NCI-H82 treated with DMSO at 0.1 percent for 48 hours (cell line): Measurements from ENCODE around the gene HLCS.
"Not testable (repeated sequence)": the region's sequence is repeated elsewhere in the genome, so short reads cannot be mapped to it uniquely, and the experiment has no call there.

ENCODE experiments used
- DNase-seq: peaks from one replicate; lab custom pipeline; 2025; ENCODE audit not compliant: unreplicated experiment; lab: John Stamatoyannopoulos, UW

The HLCS gene

DNA sequence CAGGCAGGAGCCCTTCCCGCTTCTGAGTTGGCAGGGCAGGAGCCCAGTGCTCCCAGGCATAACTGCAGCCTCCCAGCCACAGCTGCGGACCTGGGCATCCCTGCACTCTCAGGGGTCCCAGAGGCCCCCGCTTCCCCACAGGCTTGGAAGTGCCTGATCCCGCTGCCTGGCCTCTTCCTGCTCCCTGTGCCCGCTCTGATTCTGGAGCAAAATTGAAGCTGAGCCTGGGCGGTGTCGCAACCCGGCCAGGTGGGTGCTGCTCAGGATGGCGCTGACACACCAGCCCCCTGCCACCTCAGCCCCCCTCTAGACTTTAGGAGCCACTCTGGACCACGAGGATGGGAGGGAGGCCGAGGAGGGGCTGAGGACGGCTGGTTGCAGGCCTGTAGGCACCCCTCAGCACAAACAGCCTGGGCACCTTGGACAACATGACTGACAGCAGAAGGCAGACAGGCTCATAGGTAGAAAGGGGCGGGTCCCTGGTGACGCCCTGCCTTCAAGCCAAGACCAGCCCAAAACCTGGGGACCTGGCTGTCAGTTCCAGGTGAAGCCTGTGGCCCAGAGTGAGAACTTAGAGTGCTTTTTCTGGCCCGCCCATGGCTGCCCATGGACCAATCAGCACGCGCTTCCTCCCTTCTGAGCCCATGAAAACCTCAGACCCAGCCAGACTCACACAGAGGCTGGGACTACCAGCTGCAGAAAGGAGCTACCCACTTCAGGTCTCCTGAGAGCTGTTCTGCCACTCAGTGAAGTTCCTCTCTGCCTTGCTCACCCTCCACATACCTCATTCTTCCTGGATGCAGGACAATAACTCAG, 7.2 kb downstream of the HLCS start:
- no peak for DNase-seq

DNA sequence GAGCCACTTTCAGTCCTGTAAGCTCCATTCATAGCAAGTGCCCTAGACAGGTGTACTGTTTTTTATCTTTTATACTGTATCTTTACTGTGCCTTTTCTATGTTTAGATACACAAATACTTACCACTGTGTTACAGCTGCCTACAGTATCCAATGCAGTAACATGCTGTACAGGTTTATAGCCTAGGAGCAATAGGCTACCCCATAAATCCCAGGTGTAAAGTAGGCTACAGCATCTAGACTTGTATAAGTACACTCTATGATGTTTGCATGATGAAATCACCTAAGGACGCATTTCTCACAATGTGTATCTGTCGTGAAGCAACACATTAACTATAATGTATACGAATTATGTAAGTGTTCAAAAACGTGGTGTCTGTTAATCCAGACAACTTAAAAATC, 10.7 kb downstream of the HLCS start:
- DNase-seq, result no peak

DNA sequence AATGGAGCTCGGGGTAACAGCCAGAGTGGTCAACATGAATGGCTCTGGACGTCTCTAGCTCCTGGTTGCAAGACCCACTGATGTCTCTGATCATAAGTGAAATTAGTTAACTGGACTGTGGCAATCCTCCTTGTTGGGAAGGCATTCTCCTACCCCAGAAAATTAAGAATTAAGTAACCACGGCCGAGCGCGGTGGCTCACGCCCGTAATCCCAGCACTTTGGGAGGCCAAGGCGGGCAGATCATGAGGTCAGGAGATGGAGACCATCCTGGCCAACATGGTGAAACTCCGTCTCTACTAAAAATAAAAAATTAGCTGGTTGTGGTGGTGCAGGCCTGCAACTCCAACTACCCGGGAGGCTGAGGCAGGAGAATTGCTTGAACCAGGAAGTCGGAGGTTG, 14.1 kb downstream of the HLCS start:
- not testable (repeated sequence) for DNase-seq

DNA sequence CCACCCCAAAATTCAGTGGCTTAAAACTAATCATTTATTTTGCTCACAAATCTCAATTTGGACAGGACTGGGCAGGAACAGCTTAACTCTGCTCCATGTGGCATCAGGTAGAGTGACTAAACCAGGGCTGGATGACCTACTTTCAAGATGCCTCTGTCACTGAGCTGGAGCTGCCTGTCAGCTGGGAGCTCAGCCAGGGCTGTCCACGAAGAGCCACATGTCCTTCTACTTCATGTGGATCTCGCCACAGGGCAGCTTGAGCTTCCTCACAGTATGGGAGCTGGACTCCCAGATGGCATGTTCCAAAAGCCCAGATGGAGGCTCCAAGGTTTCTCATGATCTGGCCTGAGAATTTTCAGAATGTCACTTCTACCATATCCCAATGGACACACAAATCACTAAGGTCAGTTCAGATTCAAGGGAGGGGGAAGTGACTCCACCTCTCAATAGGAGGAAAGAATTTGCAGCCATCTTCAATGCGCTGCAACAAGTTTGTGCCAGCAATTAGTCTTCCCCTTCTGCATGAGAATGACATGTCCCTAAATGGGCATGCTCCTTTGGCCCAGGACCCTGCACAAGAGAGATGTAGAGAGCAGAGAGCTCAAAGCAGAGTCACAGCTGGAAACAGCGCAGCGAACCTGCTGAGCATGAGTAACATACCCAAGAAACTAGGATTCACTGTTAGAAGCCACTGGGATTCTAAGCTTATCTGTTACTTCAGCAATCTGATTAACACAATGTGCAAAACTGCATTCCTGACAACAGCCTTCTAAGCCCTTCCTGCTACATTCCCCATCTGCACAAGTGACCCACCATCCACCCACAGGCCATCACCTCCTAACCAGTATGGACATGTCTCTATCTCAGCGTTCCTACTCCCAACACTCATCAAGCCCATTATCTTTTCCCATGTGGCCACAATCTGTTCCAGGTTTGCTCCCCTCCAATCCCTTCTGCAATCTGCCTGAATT, 17.0 kb downstream of the HLCS start:
- DNase-seq, result no peak

DNA sequence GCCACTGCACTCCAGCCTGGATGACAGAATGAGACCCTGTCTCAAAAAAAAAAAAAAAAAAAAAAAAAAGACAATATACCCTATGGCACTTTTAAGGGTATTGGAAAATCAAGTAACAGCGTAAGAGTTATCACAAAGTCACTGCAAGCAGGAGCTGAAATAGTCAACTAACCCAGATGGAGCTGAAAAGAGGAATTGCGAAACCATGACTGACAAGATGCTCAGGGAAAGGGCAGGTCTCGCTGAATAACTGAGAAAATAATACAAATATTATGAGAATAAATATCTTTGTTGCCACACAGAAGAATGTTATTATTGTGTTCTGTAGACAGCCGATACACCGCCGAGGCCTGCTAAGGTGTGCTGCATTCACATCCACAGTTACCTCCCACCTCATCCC, 17.8 kb downstream of the HLCS start:
- DNase-seq, result no peak

DNA sequence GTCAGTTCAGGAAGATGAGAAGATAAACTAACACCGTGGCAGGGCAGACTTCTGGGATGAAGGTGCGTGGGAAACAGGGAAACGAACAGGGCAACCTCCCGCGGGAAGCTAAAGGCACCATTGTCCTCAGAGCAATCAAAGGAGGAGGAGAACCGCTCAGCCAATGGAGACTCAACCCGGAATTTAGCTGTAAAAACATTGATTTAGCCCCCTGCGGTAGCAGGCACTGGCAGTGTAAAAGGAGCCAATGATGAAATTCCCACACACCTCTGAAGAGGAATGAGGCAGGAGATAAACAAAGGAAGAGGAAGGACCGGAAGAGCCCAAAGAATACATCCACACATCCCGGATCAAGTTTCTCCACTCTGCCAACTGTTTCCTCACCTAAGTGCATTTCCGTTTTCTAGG, 19.5 kb downstream of the HLCS start:
- DNase-seq, result no peak

DNA sequence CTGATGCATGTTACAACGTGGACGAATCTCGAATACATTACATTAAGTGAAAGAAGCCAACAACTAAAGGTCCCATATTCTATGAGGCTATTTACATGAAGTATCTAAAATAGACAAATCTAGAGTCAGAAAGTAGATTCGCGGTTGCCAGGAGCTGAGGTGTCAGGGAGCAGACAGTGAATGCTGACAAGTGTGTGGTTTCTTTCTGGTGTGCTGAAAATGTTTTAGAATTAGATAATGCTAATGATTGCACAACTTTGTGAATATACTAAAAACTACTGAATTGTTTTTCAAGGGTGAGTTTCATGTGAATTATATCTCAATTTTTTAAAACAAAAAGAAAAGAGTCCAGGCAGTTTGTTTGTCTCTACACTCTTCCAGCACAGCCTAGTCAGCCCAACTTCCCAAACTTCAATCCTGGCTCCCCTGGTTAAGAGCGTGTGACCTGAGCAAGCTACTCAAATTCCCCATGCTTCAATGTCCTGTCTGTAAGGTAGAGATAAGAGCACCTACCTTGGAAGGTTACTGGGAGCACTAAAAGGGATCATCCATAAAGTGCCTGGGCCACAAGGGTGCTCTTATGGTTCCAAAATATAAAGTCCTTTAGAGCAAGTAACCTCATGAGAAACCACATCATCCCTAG, 20.9 kb downstream of the HLCS start:
- DNase-seq, result no peak

DNA sequence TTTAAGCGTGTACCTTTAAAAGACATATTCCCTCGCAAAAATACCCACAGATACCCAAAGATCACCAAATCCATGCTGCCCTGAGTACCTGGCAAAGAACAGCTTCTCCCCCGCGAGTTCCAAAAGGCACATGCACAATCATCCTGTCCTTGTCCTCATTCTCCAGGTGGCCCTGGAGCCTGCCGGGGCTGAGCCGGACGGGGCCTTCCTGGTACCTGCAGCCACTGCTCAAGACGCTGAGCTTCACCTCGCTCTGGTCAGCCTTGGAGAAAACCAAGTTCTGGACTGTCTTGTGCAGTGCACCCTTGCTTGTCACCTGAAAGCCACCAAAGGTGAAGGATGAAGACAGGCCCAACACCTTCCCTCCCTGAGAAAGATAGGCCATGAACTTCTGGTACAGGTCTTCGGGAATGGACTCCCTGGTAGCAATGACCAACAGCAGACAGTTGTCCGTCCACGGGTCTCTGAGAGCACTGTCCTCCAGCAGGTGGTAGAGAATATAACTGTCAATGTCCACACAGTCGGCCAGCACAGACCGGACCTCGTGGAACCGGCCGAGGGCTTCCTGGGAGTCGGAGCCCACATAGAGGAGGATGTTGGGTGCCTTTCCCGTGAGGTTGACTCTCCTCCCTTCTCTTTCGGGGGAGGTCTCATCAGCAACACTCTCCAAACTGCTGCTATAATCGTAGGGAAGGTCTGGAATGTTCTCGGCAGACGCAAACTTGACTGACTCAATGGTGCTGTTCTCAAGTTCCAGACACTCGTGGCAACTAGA, 29.9 kb downstream of the HLCS start:
- no peak for DNase-seq

DNA sequence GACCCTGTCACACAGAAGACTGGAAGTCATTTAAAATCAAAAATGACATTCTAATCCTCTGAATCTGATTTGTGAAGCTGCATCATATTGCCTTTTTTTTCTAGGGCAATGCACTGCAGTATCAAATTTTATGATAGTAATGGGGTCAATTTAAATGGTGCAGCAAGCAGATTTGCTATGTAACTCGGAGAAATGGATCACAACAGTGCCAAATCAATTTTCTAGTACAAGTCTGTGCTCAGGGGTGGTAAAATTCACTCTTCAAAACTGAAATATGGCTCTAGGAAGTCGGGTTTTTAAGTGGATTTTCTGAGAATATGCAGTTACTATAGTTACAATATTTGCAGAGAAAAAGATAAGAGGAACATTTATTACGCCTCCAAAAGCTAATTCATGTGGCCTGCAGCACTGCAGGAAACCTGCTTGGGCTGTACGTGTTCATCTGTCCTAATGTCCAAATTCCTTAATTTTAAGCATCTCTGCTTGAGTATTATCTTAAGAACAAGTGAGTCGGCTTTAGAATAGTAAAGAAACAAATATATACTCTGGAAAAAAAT, 31.5 kb downstream of the HLCS start:
- no peak for DNase-seq

DNA sequence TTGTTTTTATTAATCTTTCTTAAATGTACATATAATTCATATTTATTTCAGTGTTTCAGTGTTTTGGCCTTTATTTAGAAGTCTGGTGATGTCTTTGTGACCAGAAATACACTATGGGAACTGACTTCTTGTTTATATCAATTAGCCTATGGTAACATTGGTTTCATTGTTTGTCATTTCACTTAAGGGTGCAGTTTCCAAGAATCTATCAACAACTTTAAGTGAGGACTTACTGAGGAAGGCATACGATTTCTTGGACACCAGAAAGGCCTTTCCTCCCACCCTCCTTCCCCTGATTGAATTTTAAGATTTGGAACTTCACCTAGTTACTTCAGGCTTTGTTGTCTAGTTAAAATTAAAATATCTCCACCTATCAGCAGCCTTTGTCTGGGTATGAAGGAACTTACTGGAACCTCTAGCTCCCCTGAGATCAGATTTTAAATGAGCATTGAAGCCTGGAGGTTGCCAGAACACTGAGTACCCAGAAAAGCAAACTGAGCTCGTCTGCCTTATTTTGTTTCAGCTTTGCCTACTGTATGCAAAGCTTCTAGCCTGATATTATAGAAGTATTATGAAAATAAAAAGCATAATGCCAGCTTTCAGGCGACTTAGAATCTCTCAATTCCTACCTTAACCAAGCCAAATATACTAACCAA, 34.2 kb downstream of the HLCS start:
- no peak for DNase-seq

DNA sequence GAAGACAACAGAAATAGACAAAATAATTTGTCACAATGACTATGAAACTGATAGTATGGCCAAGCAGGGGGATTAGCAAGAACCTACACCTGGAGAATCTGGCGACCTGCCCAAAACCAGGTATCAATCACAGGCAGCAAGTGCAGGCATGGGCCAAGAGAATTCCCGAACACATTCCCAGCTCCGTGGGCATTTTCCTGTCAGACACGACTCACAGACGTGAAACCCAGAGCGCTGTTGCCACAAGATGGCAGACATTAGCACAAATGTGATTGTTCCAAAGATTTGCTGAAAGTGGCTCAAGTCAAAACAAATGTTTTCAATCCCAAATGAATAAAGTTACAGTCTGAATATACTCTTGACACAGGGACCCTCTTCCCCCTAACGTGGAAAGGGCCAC, 36.8 kb downstream of the HLCS start:
- no peak for DNase-seq

DNA sequence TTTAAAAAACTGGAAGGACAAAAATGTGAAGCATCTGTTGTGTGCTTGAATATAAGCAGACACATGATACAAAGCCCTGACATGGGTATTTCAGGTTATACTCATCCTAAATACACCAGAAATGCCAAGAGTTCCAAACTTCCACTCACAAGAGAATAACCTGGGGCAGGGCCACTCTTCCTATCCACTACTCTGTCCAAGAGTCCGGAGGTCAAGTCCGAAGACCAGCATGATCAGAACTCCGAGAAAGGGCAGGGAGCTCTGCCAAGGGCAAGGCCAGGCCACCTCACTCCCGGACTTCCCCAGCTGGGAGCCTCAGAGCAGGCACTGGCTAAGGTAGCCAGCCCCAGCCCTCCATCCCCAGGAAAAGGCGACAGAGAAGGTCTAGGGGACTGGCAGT, 37.5 kb downstream of the HLCS start:
- DNase-seq, result no peak

DNA sequence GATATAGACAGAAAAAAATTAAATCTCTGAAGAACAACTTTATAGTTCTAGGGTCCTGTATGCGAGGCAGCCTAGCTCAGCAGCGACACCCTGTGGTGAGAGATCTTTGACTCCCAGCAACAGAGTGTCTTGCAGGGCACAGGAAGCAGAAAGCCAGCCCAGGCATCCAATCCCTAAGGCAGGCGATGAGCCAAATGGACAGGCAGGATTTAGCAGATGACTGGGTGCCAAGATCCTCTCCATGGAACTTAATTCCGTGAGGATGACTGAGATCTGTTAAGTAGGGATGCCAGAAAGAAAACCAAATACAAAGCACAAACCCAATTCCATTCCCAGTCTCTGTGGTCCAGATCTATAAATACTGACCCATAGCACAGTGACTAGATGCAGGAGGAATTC, 38.8 kb downstream of the HLCS start:
- peak; percentile 76 for DNase-seq

DNA sequence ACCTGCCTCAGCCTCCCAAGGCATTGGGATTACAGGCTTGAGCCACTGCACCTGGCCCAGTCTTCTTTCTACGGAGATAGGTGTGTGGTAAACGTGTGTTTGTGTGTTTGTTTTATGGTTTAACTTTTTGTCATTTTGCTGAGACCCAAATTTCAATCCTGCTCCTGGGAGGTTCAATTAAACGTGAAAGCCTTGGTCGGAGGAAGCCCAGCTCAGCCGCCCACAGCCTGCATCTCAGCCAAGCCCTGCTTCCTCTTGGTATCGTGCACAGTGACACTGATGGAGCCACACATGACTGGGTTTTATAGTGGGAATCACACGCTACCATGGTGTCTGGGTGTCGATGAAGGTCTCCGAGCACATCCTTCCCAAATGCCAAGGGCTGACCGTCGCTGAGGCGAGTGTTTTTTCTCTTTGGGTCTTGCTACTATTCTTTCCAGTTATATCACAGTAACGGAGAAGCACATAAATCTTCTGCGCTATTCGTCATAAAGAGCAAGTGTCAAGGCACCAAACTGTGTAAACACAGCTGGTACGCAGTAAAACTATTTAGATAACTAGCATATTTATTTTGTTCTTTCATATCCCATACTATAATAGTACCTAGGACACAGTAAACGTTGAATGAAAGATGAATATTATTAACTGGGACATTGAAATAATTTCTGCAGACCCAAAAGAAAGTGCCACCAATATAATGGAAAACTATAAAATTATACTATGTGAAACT, 39.3 kb downstream of the HLCS start:
- DNase-seq, result no peak

DNA sequence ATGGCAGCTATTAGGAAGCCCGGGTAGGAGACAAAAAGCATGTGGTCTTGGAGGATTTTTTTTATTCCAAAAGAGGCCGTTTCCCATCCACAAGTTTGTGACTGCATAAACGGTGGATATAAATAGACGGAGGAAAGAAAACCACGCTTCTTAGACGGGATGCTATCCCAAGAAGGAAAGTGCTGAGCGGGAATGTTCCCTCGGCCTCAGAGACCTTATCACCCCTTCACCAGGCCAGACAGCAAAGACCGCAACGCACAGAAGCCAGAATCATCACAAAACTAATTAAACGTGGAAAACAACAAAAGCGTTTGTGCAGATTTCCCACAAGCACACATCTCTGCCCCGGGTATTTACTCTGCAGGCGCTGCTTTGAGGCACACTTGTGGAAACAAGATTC, 43.2 kb downstream of the HLCS start:
- no peak for DNase-seq

DNA sequence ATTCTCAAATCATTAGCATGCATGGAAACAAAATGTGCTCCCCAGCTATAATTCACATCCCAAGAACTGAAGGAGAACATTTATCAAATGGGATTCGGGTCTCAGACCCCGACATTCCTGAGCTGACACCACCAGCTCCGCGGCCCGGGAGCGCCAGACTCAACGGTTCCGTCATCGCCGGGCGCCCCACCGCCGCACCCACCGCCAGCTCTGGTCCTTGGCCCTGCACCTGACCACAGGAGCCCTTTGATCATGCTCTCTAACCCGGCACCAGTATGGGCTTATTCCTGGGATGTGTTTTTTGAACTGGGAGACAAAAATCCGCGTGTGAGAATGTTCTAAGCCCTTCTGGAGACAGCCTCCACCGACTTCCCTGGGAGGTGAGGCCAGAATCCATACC, 43.6 kb downstream of the HLCS start:
- no peak for DNase-seq

DNA sequence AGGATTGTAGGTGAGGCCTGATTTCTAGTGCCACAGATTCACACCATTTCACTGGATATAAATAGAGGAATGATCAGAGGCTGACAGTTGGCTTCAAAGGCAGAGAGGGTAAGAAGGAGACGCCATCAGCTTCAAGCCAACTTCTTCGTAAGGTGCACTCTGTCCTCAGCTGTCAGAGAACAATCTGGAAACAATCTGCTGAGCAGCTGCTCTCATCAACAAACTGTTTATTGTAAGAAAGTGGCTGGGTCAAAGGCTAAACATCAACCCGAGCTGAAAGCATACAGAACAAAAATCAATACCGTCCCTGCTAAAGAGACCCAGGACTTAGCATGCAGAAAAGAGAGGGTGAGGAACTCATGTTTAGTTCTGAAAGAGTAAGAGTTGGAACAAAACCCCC, 48.2 kb downstream of the HLCS start:
- DNase-seq, result no peak

DNA sequence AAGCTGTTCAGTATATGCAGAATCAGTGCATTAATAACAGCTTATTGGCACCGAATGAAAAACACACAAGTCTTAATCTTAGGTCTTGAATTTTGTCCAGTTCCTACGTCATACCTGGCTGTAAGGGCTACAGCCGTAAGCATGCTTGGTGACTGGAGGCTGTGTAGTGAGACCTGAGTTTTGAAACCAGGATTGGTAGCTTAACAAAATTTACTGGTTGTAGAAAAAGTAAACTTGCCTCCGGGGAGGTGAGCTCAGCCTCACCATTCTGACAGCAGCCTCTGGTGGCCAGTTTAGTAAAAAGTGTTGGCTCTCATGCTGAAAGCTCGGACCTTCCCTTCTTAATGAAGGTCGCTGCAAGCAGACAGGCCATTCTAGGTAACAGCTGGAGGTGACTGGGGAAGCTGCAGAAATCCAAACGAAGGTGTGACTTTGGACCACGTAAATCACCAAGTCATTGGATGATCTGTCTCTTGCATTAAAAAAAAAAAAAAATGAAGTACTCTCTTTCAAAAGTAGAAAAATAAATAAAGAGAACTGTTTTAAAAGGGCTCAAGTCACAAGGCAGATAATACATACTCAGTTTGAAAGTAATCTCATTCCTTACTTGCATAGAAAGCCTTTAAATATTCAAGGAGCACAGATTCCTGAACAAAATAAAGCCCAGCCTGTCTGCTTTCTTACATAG, 48.9 kb downstream of the HLCS start:
- DNase-seq, result no peak

DNA sequence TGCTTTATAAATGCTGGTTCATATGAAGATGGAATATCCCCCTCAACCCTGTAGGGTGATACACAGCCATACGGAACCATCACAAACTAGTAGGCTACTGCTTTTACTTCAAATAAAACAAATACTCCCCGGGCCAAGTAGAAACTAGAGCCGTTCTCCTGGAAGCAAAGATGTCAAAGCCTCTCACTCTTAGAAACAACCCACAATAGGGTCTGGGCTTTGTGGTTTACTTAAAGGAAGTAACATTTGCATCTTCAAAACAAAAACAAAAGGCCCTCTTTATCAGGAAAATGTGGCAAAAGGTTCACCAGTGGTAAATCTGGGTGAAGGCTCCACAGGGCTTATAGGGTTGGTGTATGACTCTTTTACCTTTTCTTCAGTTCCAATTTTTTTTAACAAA, 49.8 kb downstream of the HLCS start:
- DNase-seq, result no peak
